Adipocyte (in vitro differentiated cells): Measurements from ENCODE around the gene SELENOO.
A peak's percentile ranks its signal among the peaks of the same experiment; 100 is the strongest.
"Not testable (repeated sequence)": the region's sequence is repeated elsewhere in the genome, so short reads cannot be mapped to it uniquely, and the experiment has no call there.

Source experiments
- DNase-seq: peaks from one replicate; pipeline ENCODE4 v3.0.0-alpha.2; 2015; ENCODE audit warnings: low read depth
- H3K27me3 ChIP-seq: replicated peaks from 2 replicates; pipeline ENCODE4 v1.7.0; 2013; ENCODE audit warnings: mild to moderate bottlenecking, low read length, moderate library complexity; ENCODE audit not compliant: control insufficient read depth, insufficient read depth
- H3K36me3 ChIP-seq: 2 replicates; pipeline ENCODE4 v1.7.0; 2013; ENCODE audit warnings: low read length, mild to moderate bottlenecking, moderate library complexity; ENCODE audit not compliant: control insufficient read depth, insufficient read depth, severe bottlenecking
- H3K4me1 ChIP-seq: 2 replicates; pipeline ENCODE4 v1.7.0; 2013; ENCODE audit warnings: mild to moderate bottlenecking, low read length, moderate library complexity; ENCODE audit not compliant: control insufficient read depth, insufficient read depth
- H3K4me3 ChIP-seq: 2 replicates; pipeline ENCODE4 v1.7.0; 2013; ENCODE audit warnings: mild to moderate bottlenecking, low read length, moderate library complexity
- H3K9ac ChIP-seq: 2 replicates; pipeline ENCODE4 v1.7.0; 2013; ENCODE audit warnings: mild to moderate bottlenecking, low read length, moderate library complexity
- H3K9me3 ChIP-seq: 2 replicates; pipeline ENCODE4 v1.7.0; 2013; ENCODE audit warnings: mild to moderate bottlenecking, low read length, moderate library complexity; ENCODE audit not compliant: control insufficient read depth

SELENOO gene

GRCh38 chr22:50167689-50168489, 32.9 kb upstream of the SELENOO start:
- no peak overlapping the region for H3K4me3 ChIP-seq
- H3K36me3 ChIP-seq = no peaks in the 10 kb centered on the region
- no peaks in the 10 kb centered on the region for H3K9me3 ChIP-seq
- no peak overlapping the region for H3K9ac ChIP-seq
- H3K4me1 ChIP-seq = no peaks in the 10 kb centered on the region
- DNase-seq = no peak
- peaks cover 12% of the 10 kb centered on the region for H3K27me3 ChIP-seq

GRCh38 chr22:50168490-50169180, 32.2 kb upstream of the SELENOO start:
- DNase-seq, H3K4me1 ChIP-seq, H3K9ac ChIP-seq, H3K9me3 ChIP-seq, H3K4me3 ChIP-seq, H3K27me3 ChIP-seq, H3K36me3 ChIP-seq: not testable (repeated sequence)

GRCh38 chr22:50169181-50169759, 31.5 kb upstream of the SELENOO start:
- H3K9ac ChIP-seq = no peak overlapping the region
- H3K4me3 ChIP-seq = no peak overlapping the region
- no peaks in the 10 kb centered on the region for H3K4me1 ChIP-seq
- peaks cover 6% of the 10 kb centered on the region for H3K27me3 ChIP-seq
- DNase-seq = no peak
- H3K36me3 ChIP-seq = no peaks in the 10 kb centered on the region
- H3K9me3 ChIP-seq = no peaks in the 10 kb centered on the region

GRCh38 chr22:50169774-50170341, 31.0 kb upstream of the SELENOO start:
- Histone ChIP-seq H3K4me3 (no peak overlapping the region), H3K4me1 (no peaks in the 10 kb centered on the region), H3K9ac (no peak overlapping the region), H3K36me3 (no peaks in the 10 kb centered on the region), H3K27me3 (peaks cover 7% of the 10 kb centered on the region), H3K9me3 (no peaks in the 10 kb centered on the region)
- DNase-seq = peak; percentile 53

- H3K4me1 ChIP-seq = no peaks in the 10 kb centered on the region
- H3K9me3 ChIP-seq = no peaks in the 10 kb centered on the region
- DNase-seq = peak; percentile 57
- peaks cover 11% of the 10 kb centered on the region for H3K27me3 ChIP-seq
- H3K9ac ChIP-seq = no peak within 1 kb of the TSS
- no peaks in the 10 kb centered on the region for H3K36me3 ChIP-seq
- H3K4me3 ChIP-seq = no peak within 1 kb of the TSS
These were observed 30.1 kb upstream of the SELENOO start, which contains the start of gene PANX2 for GRCh38 chr22:50170453-50171318. Gene PANX2, plus strand, starts transcription at chr22:50170731. Its CDS starts 0 bp downstream, at chr22:50170731.

- Histone ChIP-seq H3K36me3 (no peaks in the 10 kb centered on the region), H3K9ac (no peak overlapping the region), H3K9me3 (no peaks in the 10 kb centered on the region), H3K4me3 (no peak overlapping the region), H3K27me3 (peaks cover 16% of the 10 kb centered on the region), H3K4me1 (no peaks in the 10 kb centered on the region)
- DNase-seq = no peak
These were observed 29.4 kb upstream of the SELENOO start for GRCh38 chr22:50171319-50171964.

GRCh38 chr22:50171965-50172421, 28.8 kb upstream of the SELENOO start:
- Histone ChIP-seq H3K36me3 (no peaks in the 10 kb centered on the region), H3K4me3 (no peak overlapping the region), H3K9me3 (no peaks in the 10 kb centered on the region), H3K9ac (no peak overlapping the region), H3K4me1 (no peaks in the 10 kb centered on the region), H3K27me3 (peaks cover 16% of the 10 kb centered on the region)
- no peak for DNase-seq

- H3K9ac ChIP-seq = no peak overlapping the region
- no peaks in the 10 kb centered on the region for H3K9me3 ChIP-seq
- H3K36me3 ChIP-seq = no peaks in the 10 kb centered on the region
- no peaks in the 10 kb centered on the region for H3K4me1 ChIP-seq
- H3K27me3 ChIP-seq = peaks cover 22% of the 10 kb centered on the region
- H3K4me3 ChIP-seq = no peak overlapping the region
- DNase-seq = no peak
These were observed 27.4 kb upstream of the SELENOO start for GRCh38 chr22:50173311-50173982.

GRCh38 chr22:50173983-50174355, 26.8 kb upstream of the SELENOO start:
- DNase-seq = no peak
- H3K9me3 ChIP-seq = no peaks in the 10 kb centered on the region
- H3K4me3 ChIP-seq = no peak overlapping the region
- H3K36me3 ChIP-seq = no peaks in the 10 kb centered on the region
- H3K9ac ChIP-seq = no peak overlapping the region
- H3K4me1 ChIP-seq = no peaks in the 10 kb centered on the region
- peaks cover 19% of the 10 kb centered on the region for H3K27me3 ChIP-seq
